ENCODE results near the gene YPEL2.

YPEL2 gene

DNA sequence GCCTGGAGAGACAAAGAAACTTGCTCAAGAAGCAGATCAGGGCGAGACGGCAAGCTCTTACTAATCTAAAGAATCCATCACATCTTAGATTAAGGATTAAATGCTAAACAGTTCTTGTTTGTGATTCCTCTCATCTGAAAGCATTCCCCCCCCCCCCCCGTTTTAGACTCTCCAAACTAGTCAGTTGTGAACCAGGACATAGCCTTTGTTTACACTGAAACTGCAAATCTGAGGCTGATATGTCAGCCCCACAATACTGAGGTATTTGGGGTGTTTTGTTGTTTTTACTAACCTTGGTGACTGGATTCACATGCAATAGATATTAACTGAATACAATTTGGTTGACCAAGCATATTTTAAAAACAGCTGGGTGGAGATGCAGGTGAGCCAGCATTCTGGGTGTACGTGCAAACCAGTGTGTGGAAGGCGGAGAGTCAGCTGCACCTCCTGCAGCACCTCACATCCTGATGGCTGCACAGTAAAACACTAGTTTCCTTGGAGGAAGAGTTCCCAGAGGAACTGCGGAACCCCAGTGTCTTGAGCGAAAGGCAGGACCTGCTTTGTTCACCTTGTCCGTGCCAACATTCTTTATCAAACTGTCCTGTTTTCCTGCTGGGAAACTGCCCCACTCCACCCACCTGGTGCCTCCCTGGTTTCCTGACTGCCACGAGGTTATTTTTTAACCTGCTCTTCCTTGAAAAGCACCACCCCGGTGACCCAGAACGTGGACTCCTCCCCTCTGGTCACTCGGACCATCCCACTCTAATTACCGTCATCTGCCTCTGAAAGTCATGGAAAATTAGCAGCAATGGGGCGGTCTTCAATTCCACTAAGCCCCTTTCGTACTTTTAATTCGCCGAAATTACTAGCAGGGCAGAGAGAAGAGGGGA, 1.2 kb upstream of the YPEL2 start:
- DNase-seq (ENCODE audit: low read depth in 3 of 3, low spot score in 1 of 3): no peak

GRCh38 chr17:59331929-59332748, 684 bp downstream of the YPEL2 start:
- DNase-seq (ENCODE audit: low read depth in 3 of 3, low spot score in 1 of 3): no peak

DNA sequence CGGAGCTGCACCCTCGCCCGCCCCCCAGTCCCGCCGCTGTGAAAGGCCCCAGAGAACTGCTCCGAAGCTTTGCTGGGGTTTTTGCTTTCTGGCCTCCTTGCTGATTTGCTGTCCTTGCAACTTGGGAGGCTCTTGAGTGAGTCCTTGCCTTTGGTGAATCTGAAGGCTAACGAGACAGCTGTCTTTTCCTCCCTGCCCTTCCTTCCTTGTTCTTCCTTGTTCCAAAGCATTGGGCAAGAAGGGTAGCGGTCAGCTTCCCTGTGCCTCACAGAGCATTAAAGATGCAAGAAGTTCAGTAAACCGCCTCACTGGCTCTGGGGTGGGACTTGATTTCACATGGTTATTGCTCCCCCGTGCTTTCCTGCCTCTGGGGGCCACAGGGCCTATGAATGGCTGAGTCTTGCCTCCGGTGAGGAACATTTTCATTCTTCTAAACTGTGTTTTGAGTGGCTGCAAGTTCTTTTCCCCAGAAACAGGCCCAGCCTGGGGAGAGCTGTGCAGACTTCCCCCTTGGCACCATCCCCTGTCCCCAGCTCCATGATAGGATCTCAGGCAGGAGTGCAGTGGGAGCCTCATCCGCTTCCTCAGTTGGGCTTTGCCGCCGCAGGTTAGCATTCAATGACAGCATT, 1.4 kb downstream of the YPEL2 start:
- no peak for DNase-seq (ENCODE audit: low read depth in 3 of 3, low spot score in 1 of 3)

DNA sequence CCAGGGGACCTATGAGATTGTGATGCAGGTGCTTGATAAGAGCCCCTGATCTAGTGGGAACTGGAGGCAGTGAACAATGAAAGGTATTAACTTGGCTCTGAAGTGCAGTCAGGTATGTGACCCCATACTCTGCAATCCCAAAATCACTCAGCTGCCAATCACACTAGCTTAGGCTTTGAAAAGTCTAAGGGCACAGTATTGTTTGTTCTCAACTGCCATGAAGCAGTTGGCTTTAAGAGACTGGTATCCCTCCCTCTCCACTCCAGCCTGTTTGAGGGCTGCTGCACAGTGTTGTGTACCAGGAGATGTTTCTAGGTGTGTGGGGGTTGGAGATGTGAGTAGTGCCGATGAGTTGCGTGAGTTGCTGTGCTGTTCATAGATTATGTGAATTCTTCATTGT, 2.4 kb downstream of the YPEL2 start:
- DNase-seq (ENCODE audit: low read depth in 3 of 3, low spot score in 1 of 3): no peak

GRCh38 chr17:59335685-59336084, 4.2 kb downstream of the YPEL2 start:
- DNase-seq (ENCODE audit: low read depth in 3 of 3, low spot score in 1 of 3): no peak

DNA sequence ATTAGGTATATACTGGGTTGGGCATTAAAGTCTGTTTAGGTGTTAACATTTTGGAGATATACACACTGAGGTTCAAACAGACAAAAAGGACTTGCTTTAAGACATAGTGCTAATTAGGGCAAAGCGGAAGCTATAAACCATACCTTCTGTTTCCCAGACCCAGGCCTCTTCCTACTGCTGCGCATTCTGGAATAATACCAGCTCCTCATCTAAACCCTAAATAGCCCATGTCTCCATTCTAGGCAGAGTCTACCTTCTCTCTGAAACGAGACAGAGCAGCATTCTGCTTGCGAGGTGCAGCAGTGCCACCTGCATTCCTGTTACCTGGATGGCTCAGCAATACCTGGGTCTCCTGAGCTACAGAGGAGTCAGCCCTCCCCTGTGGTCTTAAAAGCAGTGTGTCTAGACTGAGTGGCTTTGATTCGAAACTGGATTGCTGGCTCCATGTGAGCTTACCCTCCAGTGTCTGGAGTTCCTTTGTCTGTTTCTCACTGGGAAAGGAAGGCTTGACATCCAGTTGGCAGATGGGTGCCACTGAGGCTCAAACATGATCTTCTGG, 6.4 kb downstream of the YPEL2 start:
- DNase-seq (ENCODE audit: low read depth in 3 of 3, low spot score in 1 of 3): no peak

DNA sequence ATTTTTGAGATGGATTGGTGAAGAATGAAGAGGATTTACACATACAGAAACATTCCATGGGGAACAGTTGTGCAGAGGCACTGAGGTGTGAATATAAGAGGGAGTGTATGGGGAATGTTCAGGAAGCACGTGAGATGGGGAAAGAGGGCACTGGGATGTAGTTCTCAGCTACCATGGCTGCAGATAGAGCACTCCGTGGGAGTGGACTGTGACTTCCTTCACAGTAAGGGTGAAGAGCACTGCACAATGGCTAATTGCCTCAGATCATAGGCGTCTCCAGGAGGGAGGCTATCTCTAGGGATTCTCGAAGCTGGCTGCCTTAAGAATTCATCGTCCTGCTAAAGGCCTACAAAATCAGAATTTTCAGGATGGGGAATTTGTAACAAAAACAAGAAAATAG, 7.0 kb downstream of the YPEL2 start:
- DNase-seq (ENCODE audit: low read depth in 3 of 3, low spot score in 1 of 3): no peak

DNA sequence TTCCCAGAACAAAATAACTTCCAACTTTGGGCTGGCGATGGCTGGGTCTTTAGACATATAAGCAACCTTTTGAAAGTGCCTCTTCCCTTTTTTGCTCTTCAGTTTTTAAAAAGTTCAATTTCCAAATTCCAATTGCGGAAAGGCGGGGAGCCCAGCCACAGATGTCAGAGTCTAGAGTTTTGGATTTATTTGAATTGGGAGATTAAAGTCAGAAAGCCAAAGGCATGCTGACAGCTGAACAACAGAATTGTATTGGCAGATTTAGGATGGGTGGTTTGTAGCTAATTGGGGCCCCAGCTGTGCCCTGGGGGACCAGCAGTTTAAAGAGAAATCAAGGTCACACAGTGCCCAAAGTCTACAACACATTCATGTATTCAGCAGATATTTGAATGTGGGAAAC, 10.5 kb downstream of the YPEL2 start:
- DNase-seq (ENCODE audit: low read depth in 3 of 3, low spot score in 1 of 3): no peak

- DNase-seq (ENCODE audit: low read depth in 3 of 3, low spot score in 1 of 3): no peak
These were observed 11.3 kb downstream of the YPEL2 start for GRCh38 chr17:59342681-59343131.

- DNase-seq (ENCODE audit: low read depth in 3 of 3, low spot score in 1 of 3): no peak
These were observed 14.0 kb downstream of the YPEL2 start for GRCh38 chr17:59345476-59345875.

DNA sequence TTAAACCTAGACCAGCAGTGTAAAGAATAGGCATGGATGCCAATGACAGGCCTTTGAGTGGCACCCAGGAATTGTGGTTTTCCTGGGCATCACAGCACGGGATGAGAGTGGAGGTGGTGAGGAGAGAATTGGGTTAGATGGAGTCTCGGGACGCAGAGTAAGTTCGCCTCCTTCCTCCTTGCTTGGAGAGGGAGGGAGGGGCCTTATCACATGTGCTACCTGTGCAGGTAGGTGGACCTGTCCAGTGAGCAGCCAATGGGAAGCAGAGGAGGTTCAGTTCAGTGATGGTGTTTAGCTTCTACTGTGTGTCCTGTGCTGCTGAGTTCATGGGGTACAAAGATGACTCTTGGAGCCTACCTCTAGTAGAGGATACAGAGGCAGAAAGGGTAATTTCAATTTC, 14.9 kb downstream of the YPEL2 start:
- DNase-seq (ENCODE audit: low read depth in 3 of 3, low spot score in 1 of 3): no peak

DNA sequence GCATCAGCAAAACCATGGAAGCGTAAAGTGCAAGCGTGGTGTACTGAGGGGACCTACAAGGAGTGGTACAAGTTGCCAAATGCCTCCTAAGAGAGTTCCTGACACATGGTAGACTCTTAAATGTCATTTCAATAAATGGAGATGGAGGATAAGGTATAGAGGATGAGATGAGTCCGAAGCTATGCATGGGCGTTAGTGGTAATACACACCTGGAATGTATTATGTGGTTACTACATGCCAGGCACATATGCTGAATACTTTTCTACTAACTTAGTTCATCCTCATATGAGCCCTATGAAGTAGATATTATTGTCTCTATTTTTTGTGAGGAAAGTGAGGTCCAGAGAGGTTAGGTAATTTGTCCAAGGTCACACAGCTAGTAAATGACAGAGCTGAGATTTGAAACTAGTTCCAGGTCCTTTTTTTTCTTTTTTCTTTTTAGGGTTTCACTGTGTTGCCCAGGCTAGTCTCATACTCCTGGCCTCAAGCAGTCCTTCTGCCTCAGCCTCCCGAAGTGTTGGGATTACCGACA, 15.5 kb downstream of the YPEL2 start:
- no peak for DNase-seq (ENCODE audit: low read depth in 3 of 3, low spot score in 1 of 3)

DNA sequence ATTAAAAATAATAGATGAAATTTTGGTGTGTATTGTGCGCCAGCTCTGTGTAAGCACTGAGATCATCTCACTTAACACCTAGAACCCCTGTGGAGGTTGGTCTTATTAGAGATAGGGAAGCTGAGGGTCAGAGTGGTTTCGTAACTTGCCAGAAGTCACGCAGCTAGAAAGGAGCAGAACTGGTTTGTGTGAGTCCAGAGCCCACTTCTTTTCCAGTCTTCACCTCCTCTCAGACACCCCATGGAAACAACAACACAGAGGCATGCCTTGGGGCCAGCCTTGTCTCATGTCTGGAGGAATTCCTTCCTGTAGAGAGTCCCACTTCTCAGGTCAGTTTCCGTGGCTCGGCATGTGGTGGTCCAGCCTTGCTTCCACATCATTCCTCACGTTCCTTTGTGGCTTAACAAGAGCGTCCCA, 16.5 kb downstream of the YPEL2 start:
- no peak for DNase-seq (ENCODE audit: low read depth in 3 of 3, low spot score in 1 of 3)

DNA sequence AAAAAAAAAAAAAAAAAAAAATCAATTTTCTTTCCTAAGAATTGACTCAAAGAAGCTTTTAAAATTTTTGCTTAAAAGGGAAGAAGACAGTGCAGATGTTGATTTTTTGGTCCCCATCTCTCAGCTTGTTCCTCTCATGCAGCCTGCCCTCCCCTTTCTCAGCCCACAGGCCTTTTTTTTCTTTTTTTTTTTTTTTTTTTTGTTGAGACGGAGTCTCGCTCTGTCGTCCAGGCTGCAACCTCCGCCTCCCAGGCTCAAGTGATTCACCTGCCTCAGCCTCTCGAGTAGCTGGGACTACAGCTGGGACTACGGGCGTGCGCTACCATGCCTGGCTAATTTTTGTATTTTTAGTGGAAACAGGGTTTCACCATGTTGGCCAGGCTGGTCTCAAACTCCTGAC, 17.7 kb downstream of the YPEL2 start:
- DNase-seq (ENCODE audit: low read depth in 3 of 3, low spot score in 1 of 3): no peak

- DNase-seq (ENCODE audit: low read depth in 3 of 3, low spot score in 1 of 3): no peak
These were observed 21.8 kb downstream of the YPEL2 start for GRCh38 chr17:59353106-59353854.

DNA sequence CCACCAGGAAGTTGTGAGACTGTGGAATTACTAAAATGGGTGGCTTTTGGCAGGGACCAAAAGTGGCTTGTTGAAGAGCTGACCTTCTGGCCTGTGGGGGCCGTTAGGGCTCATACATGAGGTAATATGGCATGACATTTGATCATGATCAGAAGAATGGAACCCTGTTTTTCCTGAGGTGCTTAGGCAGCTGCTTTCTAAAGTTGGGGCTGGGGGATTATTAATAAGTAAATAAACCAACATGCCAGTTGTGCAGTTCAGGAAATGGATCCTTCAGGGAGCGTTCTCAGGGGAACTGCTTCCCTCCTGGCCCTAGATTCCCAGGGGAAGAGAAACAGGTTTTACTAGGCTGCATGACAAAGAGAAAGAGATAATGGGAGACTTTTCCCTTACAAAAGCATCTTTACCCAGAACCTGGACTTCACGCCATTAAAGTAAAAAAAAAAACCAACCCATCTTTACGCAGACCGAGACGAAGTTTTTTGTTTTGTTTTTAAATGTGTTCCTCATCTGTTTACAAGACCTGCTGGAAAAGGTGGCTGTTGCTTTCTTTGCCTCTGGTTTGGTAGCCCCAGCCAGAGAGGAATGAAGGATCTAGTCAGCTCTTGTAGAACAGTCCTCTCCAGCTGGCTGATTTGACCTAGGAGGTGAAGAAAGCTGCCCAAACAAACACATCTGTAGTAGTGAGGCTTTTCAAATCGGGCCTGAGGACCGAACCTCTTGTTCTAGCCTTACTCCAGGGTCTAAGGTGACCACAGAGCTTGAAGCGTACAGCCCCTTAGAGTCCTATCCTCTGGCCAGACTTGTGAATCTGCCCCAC, 22.7 kb downstream of the YPEL2 start:
- no peak for DNase-seq (ENCODE audit: low read depth in 3 of 3, low spot score in 1 of 3)

- no peak for DNase-seq (ENCODE audit: low read depth in 3 of 3, low spot score in 1 of 3)
These were observed 23.7 kb downstream of the YPEL2 start for GRCh38 chr17:59355030-59355701.

DNA sequence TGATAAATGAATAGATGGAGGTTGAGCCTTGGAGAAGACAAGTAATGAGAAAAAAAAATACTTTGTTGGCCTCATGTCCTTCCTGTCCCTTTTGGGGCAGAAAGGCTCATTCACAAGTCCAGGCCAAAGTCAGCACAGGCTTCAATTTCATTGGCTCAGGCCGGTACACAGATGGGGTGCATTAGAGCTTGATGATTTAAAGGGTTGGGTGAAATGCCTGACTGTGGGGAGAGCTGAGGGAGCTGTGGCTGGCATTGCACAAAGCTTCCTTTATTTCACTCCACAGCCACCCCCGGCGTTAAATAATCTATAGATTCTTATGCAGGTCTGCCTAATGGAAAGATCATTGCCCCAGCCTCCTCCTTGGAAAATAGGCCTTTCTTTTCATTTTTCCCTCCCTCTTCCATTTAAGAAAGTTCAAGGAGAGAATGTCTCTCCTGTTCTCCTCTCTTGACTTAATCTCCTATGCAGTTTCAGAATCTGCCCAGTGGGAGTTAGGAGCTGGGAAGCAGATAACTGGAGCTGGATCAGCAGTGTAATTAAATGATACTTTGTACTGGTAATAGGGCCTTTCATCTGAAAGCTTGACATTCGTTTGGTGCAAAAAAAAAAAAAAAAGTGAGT, 24.4 kb downstream of the YPEL2 start:
- DNase-seq (ENCODE audit: low read depth in 3 of 3, low spot score in 1 of 3): no peak
